Measurements from ENCODE around the gene KRT13.

Gene KRT13

DNA sequence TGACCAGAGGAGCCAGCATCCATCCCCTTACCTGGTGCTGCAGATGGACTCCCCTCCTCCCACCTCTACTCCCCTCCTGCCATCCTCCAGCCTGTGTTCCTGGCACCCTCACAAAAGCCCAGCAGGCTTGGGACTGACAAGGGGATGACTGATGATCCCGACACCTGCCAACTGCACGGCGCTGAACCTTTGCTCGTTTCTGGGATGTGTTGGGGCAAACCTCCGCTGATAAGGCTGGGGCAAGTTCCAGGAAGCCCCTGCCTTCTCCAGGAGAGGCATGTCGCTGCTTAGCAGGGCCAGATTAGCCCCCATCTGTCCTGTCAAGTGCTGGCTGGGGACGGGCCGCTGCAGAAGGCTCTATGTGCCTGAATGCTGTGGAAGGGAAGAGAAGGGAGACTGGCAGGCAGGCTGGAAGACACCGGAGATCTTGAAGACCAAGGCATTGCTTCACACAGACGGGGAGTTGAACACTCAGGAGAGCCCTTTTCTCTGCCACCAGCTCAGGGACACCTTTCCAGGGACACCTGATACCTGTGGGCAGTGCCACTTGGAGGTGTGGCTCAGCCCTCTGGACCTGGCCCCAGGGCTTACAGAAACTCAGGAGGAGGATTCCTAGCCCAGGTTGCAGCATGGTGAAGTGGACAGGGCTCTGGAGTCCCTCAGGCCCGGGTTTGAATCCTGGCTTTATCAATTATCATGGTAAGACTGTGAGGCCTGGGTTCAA is 14.3 kb upstream of the KRT13 start:
- in situ Hi-C loops (cut with HindIII; ENCODE audit: low sequenced_read_pairs): no loop called here
- TF ChIP-seq, protein P1, sequence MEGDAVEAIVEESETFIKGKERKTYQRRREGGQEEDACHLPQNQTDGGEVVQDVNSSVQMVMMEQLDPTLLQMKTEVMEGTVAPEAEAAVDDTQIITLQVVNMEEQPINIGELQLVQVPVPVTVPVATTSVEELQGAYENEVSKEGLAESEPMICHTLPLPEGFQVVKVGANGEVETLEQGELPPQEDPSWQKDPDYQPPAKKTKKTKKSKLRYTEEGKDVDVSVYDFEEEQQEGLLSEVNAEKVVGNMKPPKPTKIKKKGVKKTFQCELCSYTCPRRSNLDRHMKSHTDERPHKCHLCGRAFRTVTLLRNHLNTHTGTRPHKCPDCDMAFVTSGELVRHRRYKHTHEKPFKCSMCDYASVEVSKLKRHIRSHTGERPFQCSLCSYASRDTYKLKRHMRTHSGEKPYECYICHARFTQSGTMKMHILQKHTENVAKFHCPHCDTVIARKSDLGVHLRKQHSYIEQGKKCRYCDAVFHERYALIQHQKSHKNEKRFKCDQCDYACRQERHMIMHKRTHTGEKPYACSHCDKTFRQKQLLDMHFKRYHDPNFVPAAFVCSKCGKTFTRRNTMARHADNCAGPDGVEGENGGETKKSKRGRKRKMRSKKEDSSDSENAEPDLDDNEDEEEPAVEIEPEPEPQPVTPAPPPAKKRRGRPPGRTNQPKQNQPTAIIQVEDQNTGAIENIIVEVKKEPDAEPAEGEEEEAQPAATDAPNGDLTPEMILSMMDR (IDR thresholded peaks at IDR 0.05; ENCODE audit: low read depth, low read length): no peak
- H3K4me3 ChIP-seq (ENCODE audit: low read depth, low read length): no peak overlapping the region
- DNase-seq (ENCODE audit: low read depth, low spot score): no peak

DNA sequence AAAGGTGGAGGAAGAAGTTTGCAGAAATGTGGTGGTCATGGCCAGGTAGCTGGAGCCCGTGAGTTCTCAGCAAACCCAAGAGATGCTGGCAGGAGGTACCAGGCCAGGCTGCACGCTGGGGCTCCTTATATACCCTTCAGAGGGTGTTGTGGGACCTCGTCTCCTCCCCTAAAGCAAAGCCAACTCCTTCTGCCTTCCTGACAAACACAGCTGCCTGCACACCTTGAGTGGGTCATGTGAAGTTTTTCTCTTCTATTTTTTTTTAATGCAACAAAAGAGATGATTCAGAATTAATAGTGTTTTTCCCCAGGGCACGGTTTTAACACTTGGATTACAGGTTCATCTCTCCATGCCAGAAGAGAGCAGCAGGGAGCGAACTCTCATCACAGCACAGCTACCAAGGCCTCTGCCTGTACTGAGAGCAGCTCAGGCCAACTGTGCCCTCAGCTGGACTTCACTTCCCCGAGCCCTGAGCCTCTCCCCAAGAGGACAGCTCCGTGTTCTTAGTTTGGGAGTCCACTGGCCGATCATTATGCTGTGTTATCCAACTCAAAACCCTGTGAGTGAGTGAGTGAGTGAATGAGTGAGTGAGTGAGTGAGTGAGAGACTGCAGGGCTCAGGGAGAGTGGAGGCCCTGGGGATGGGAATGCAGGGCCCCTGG is 13.5 kb upstream of the KRT13 start, which contains the start of gene KRT15:
KRT15 (minus strand) TSS at position 102 of the 661 bp plus-strand sequence; CDS start at position 39, 63 bp downstream.
- H3K4me3 ChIP-seq (ENCODE audit: low read depth, low read length): no peak within 1 kb of the TSS
- TF ChIP-seq, protein P1 (IDR thresholded peaks at IDR 0.05; ENCODE audit: low read depth, low read length): no peak
- in situ Hi-C loops (cut with HindIII; ENCODE audit: low sequenced_read_pairs): no loop called here
- DNase-seq (ENCODE audit: low read depth, low spot score): no peak

DNA sequence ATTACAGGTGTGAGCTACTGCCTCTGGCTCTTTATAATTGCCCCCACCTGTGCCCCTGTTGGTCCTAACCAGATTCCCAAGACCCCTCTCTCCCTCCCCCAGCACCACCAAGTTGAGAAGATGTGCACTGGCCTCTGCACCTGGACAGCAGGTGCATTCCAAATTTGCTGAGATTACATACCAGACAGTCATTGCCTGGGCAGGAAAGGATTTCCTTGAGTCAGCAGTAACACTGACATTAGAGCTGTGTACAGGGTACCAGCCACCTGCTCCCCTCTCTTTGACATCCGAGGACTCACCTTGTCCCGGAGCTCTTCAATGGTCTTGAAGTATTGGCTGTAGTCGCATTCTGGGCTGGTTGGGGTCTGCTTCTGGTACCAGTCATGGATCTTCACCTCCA is 12.6 kb upstream of the KRT13 start:
- H3K4me3 ChIP-seq (ENCODE audit: low read depth, low read length): no peak overlapping the region
- TF ChIP-seq, protein P1 (IDR thresholded peaks at IDR 0.05; ENCODE audit: low read depth, low read length): no peak
- in situ Hi-C loops (cut with HindIII; ENCODE audit: low sequenced_read_pairs): no loop called here
- no peak for DNase-seq (ENCODE audit: low read depth, low spot score)

DNA sequence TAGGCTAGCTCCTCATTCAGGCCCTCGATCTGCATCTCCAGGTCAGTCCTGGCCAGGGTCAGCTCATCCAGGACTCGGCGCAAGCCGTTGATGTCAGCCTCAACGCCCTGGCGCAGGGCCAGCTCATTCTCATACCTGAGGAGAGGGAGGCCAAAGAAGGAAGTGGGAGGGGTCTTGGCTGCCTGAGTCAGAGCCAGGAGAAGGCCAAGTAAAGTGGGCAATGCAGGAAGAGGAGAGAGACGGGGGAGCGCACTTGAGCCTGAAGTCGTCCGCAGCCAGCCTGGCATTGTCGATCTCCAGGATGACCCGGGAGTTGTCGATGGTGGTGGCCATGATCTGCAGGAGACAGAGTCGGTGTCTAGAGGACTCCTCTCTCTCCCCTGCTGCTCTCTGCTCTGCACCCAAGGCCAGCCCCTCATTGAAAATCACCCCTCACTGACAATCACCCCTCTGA is 11.4 kb upstream of the KRT13 start:
- H3K4me3 ChIP-seq (ENCODE audit: low read depth, low read length): no peak overlapping the region
- TF ChIP-seq, protein P1 (IDR thresholded peaks at IDR 0.05; ENCODE audit: low read depth, low read length): no peak
- DNase-seq (ENCODE audit: low read depth, low spot score): no peak
- in situ Hi-C loops (cut with HindIII; ENCODE audit: low sequenced_read_pairs): no loop called here

DNA sequence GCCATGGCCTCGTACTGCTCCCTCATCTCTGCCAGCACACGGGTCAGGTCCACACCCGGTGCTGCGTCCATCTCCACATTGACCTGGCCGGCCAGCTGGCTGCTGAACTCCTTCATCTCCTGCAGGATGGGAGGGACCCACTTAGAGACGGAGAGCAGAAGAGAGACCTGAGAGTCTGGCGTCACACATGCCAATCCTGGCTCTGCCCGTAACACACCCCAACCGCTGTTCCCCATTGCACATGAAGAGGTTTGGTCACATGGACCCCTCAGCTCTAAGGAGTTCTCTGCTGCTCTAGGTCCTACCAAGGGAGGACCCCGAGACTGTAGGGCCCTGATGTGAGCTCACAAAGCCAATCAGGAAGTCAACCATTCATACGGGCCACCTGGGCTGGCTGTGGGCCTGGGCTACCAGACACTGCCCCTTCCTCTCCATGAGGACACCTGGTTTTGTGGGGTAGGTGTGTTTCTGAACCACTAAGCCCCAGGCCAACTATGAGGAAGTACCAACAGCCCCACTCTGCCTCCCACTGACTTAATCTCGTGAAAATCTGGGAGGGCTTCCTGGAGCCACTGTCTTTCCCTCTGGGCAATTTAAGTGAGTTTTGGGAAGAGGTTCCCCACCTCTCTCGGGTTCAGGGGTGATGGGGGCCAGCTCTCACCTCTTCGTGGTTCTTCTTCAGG is 10.9 kb upstream of the KRT13 start:
- TF ChIP-seq, protein P1 (IDR thresholded peaks at IDR 0.05; ENCODE audit: low read depth, low read length): no peak
- in situ Hi-C loops (cut with HindIII; ENCODE audit: low sequenced_read_pairs): no loop called here
- no peak overlapping the region for H3K4me3 ChIP-seq (ENCODE audit: low read depth, low read length)
- DNase-seq (ENCODE audit: low read depth, low spot score): no peak

DNA sequence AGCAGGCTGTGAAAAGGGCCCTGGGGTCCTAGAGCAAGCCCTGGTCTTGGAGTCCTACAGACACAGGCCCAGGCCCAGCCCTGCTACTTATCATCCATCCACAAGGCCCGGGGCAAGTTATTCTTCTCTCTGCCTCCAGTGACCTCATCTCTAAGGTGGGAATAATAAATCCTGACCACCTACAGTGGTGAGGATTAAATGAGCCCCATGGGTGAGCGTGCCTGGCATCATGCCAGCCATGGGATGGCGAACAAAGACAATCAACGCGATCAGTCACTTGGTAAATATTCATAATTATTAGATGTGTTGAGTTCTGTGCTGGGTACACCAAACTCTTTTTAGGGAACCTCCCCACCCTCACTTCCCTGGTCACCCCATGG is 7.7 kb upstream of the KRT13 start:
- DNase-seq (ENCODE audit: low read depth, low spot score): no peak
- in situ Hi-C loops (cut with HindIII; ENCODE audit: low sequenced_read_pairs): no loop called here
- TF ChIP-seq, protein P1 (IDR thresholded peaks at IDR 0.05; ENCODE audit: low read depth, low read length): no peak
- no peak overlapping the region for H3K4me3 ChIP-seq (ENCODE audit: low read depth, low read length)

All from astrocyte of the spinal cord (primary cell).